RWPE2 (cell line): ENCODE data around the gene AKAP6.

Source experiments
- ATAC-seq: fragments of 200-7000 bp; cut with Tn5 transposase; 3 replicates; pipeline ENCODE4 v1.9.1; 2021; ENCODE audit warnings: low read depth
- DNase-seq: peaks from one replicate; pipeline ENCODE4 v3.0.0-alpha.2; 2020; ENCODE audit warnings: low spot score
- H3K27ac ChIP-seq: fragments of 450-650 bp; 2 replicates; pipeline ENCODE4 v1.5.1; 2017; ENCODE audit warnings: mild to moderate bottlenecking; ENCODE audit not compliant: poor library complexity, severe bottlenecking
- H3K27me3 ChIP-seq: fragments of 250-450 bp; sonication (Bioruptor Pico); 2 replicates; pipeline ENCODE4 v1.5.1; 2021; ENCODE audit warnings: mild to moderate bottlenecking, moderate library complexity; ENCODE audit not compliant: insufficient read depth, poor library complexity, severe bottlenecking
- H3K36me3 ChIP-seq: fragments of 250-450 bp; sonication (Bioruptor Pico); 2 replicates; pipeline ENCODE4 v1.5.1; 2020; ENCODE audit warnings: low read depth, mild to moderate bottlenecking, moderate library complexity
- H3K4me1 ChIP-seq: fragments of 250-450 bp; sonication (Bioruptor Pico); 2 replicates; pipeline ENCODE4 v1.5.1; 2021; ENCODE audit warnings: mild to moderate bottlenecking, moderate library complexity; ENCODE audit not compliant: insufficient read depth, poor library complexity, severe bottlenecking
- H3K4me3 ChIP-seq: fragments of 250-450 bp; sonication (Bioruptor Pico); 2 replicates; pipeline ENCODE4 v1.5.1; 2021; ENCODE audit warnings: mild to moderate bottlenecking, moderate library complexity; ENCODE audit not compliant: severe bottlenecking
- H3K9me3 ChIP-seq: fragments of 250-450 bp; sonication (Bioruptor Pico); 2 replicates; pipeline ENCODE4 v1.5.1; 2021; ENCODE audit warnings: mild to moderate bottlenecking, moderate library complexity; ENCODE audit not compliant: severe bottlenecking
- TF ChIP-seq, protein P1 (sequence below): fragments of 450-650 bp; IDR thresholded peaks from one replicate; pipeline ENCODE4 v1.5.1; 2017; ENCODE audit warnings: mild to moderate bottlenecking, moderate library complexity; ENCODE audit not compliant: poor library complexity, severe bottlenecking

The AKAP6 gene

DNA sequence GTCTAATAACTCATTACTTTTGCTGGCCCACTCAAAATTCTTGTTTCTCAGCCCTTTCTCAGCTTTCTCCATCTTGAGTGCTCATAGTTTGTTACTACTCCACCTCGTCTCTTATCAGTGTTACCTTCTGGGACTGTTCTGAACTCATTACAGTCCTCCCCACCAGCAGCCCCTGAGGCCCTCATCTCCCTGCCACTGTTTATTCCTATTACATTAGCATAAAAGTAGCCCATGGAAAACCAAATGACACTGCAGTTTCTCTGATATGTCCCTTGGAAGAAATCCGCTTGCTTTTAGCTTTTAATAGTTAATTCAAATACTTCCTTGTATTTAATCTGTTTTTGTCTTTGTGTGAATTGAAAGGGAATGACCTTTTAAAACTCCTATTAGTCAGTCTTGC is 7.6 kb downstream of the AKAP6 start:
- no peaks in the 10 kb centered on the region for H3K9me3 ChIP-seq
- no peaks in the 10 kb centered on the region for H3K27me3 ChIP-seq
- H3K4me1 ChIP-seq = peaks cover 17% of the 10 kb centered on the region
- no peak for ATAC-seq
- H3K36me3 ChIP-seq = no peaks in the 10 kb centered on the region
- no peak overlapping the region for H3K27ac ChIP-seq
- TF ChIP-seq, protein P1, sequence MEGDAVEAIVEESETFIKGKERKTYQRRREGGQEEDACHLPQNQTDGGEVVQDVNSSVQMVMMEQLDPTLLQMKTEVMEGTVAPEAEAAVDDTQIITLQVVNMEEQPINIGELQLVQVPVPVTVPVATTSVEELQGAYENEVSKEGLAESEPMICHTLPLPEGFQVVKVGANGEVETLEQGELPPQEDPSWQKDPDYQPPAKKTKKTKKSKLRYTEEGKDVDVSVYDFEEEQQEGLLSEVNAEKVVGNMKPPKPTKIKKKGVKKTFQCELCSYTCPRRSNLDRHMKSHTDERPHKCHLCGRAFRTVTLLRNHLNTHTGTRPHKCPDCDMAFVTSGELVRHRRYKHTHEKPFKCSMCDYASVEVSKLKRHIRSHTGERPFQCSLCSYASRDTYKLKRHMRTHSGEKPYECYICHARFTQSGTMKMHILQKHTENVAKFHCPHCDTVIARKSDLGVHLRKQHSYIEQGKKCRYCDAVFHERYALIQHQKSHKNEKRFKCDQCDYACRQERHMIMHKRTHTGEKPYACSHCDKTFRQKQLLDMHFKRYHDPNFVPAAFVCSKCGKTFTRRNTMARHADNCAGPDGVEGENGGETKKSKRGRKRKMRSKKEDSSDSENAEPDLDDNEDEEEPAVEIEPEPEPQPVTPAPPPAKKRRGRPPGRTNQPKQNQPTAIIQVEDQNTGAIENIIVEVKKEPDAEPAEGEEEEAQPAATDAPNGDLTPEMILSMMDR = no peak
- H3K4me3 ChIP-seq = no peak overlapping the region
- DNase-seq = no peak

DNA sequence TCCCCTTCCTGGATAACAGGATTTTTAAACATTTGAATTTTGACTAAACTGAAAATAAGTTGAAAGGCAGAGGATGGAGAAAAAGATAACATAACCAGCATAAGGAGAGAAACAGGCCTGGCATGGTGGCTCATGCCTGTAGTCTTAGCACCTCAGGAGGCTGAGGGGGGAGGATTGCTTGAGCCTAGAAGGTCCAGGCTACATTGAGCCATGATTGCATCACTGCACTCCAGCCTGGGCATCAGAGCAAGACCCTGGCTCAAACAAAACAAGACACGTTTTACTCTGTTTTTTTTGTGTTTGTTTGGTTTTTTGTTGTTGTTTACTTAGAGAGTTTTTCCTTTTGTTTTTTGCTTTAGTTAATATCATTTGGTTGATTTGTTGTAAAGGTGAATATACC is 8.7 kb downstream of the AKAP6 start:
- Histone ChIP-seq H3K36me3 (no peaks in the 10 kb centered on the region), H3K4me3 (no peak overlapping the region), H3K27me3 (no peaks in the 10 kb centered on the region), H3K9me3 (no peaks in the 10 kb centered on the region), H3K4me1 (peaks cover 26% of the 10 kb centered on the region), H3K27ac (no peak overlapping the region)
- no peak for ATAC-seq
- DNase-seq = no peak
- TF ChIP-seq, protein P1 = no peak

DNA sequence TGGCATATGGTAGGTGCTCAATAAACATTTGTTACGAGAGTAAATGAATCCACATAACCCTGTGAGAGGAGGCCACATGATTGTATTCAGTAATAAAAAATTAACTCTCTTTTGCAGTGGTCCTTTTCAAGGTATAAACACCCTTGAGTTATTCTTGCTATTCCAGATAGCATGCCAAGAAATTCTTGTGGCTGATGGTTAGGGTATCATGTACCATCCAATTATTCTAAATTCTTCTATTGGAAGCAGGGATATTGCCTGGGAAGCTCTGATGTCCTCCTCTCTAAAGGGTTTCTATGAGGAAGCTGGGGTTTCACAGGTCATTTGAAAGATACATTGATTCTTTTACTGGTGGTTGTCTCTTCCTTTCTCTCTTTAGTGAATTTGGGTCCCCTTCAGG is 10.1 kb downstream of the AKAP6 start:
- Histone ChIP-seq H3K4me1 (peaks cover 26% of the 10 kb centered on the region), H3K9me3 (no peaks in the 10 kb centered on the region), H3K36me3 (no peaks in the 10 kb centered on the region), H3K27ac (no peak overlapping the region), H3K4me3 (no peak overlapping the region), H3K27me3 (no peaks in the 10 kb centered on the region)
- TF ChIP-seq, protein P1 = no peak
- DNase-seq = no peak
- no peak for ATAC-seq

DNA sequence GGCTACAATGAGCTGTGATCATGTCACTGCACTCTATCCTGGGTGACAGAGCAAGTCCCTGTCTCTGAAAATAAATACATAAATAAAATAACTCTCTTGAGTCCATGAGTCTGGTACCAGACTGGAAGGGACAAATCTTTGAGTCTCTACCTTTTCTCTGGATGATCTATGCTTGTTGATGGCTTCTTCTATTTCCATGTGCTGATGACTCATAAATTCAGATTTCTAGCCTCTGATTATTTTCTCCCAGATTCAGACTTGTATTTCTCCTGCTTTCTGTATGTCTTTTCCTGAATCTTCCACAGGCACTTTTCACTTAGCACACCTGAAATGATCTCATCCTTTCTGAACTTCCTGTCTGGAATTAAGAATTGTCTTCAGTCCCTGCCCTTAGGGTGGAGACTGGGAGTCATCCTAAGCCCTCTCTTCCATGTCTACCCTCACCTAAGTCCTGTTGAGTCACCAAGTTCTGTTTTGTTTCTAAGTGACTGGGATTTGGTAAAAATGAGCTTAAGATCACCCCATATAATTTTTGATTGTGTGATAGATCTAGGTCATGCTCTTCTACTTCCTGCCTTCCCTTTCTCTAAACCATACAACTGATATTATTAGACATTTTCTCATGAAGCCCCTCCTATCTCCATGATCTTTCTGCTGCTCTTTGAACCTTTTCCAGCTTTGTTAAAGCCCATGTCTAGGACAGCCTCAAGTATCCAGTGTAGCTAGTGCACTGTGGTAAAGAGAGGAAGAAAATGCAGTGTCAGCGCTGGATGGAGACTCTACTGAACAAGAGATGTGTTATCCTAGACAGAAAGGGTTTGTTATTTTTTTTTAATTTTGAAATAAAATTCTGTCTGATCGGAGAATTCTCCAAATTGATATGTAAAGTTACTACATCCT is 13.1 kb downstream of the AKAP6 start:
- H3K9me3 ChIP-seq = no peaks in the 10 kb centered on the region

More for the DNA sequence above, 13.1 kb downstream of the AKAP6 start:
- Histone ChIP-seq H3K36me3 (no peaks in the 10 kb centered on the region), H3K27me3 (no peaks in the 10 kb centered on the region), H3K4me1 (peaks cover 37% of the 10 kb centered on the region), H3K27ac (peak overlapping the region; percentile 96), H3K4me3 (no peak overlapping the region)
- ATAC-seq (peak; percentile 97), DNase-seq (peak; percentile 63)
- TF ChIP-seq, protein P1 = no peak
